SU-DHL-6 (cell line): Measurements from ENCODE around the gene IGF2.

Source experiments
- EZH2phosphoT487 ChIP-seq: fragments of 200-600 bp; sonication (generic), shearing (Covaris generic); conservative IDR thresholded peaks from 2 replicates; pipeline ENCODE4 v1.6.1; 2018; ENCODE audit warnings: mild to moderate bottlenecking, antibody characterized with exemption, low read length, moderate library complexity, mixed read lengths
- TF ChIP-seq, protein P1 (sequence below): fragments of 200-600 bp; sonication (generic); IDR thresholded peaks from one replicate; pipeline ENCODE4 v1.5.1; 2017; ENCODE audit warnings: antibody characterized with exemption, mild to moderate bottlenecking, low read length, moderate library complexity; ENCODE audit not compliant: insufficient read depth, poor library complexity, severe bottlenecking

DNA sequence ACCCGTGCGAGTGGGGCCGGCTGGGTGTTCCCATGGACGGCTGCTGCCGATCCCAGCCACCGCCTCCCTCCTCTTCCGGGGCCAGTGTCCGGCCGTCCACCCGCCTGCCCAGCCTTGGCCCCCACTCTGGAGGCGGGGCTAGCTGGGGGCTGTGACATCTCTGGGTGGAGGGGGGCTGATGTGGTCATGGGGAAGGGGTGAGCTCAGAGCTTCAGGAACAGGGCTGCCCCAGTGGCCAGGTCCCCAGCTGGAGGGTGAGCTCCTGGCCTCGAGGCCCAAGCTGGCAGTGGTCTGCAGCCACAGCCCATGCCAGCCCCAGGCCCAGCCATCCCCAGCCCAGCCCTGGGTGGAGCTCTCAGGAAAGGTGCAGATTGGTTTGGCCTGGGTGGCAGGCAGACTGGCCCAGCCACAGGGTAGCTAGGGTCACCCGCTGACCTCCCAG, 19.1 kb upstream of the IGF2 start:
- TF ChIP-seq, protein P1, sequence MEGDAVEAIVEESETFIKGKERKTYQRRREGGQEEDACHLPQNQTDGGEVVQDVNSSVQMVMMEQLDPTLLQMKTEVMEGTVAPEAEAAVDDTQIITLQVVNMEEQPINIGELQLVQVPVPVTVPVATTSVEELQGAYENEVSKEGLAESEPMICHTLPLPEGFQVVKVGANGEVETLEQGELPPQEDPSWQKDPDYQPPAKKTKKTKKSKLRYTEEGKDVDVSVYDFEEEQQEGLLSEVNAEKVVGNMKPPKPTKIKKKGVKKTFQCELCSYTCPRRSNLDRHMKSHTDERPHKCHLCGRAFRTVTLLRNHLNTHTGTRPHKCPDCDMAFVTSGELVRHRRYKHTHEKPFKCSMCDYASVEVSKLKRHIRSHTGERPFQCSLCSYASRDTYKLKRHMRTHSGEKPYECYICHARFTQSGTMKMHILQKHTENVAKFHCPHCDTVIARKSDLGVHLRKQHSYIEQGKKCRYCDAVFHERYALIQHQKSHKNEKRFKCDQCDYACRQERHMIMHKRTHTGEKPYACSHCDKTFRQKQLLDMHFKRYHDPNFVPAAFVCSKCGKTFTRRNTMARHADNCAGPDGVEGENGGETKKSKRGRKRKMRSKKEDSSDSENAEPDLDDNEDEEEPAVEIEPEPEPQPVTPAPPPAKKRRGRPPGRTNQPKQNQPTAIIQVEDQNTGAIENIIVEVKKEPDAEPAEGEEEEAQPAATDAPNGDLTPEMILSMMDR, result no peak
- TF ChIP-seq EZH2phosphoT487, result no peak
